SHP77 (cell line): ENCODE measurements around the gene ZDHHC11B.
"Not testable (repeated sequence)": the region's sequence is repeated elsewhere in the genome, so short reads cannot be mapped to it uniquely, and the experiment has no call there.

Experiments
- DNase-seq, 2 experiments: peaks; one replicate each; lab custom pipeline; 2025; lab: John Stamatoyannopoulos, UW

ZDHHC11B gene

GRCh38 chr5:752532-753115 lies 31.9 kb downstream of the ZDHHC11B start:
- not testable (repeated sequence) for DNase-seq

- DNase-seq: not testable (repeated sequence)
Measured at GRCh38 chr5:751992-752391, 32.5 kb downstream of the ZDHHC11B start.

DNA sequence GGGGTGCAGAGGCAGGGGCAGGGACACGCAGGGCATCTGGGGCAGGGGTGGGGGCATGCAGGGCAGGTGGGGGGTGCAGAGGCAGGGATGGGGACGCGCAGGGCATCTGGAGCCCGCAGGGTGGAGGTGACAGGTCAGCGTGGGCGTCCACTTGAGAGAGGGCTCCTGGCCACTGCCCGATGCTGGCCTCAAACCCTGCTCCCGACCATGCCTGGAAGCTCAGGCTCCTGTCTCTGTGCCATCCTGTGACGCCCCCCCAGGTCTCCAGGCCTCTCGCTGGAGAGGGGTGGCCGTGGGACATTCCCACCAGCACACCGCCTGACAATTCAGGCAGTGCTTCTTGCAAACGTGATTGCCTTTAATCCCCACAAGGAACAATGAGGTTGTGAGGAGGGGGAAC lies 33.0 kb downstream of the ZDHHC11B start:
- no peak for DNase-seq

DNA sequence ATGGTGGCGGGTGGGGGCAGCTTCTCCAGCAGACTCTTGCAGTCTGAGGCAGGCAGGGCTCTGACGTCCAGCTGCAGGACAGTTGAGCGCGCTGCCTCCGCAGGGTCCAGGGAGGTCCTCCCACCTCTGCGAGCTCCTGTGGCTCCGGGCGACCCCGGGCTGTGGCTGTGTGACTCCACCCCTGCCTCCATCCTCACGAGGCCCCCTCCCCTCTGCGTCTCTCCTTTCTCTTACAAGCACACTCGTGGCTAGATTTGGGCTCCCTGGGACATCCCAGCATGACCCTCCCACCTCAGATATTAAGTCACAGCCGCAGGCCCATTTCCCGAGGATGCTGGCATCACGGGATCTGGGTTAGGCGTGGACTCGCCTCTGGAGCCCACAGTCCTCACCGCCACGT lies 34.3 kb downstream of the ZDHHC11B start:
- DNase-seq: not testable (repeated sequence)

GRCh38 chr5:749101-749670 lies 35.3 kb downstream of the ZDHHC11B start:
- DNase-seq: no peak

DNA sequence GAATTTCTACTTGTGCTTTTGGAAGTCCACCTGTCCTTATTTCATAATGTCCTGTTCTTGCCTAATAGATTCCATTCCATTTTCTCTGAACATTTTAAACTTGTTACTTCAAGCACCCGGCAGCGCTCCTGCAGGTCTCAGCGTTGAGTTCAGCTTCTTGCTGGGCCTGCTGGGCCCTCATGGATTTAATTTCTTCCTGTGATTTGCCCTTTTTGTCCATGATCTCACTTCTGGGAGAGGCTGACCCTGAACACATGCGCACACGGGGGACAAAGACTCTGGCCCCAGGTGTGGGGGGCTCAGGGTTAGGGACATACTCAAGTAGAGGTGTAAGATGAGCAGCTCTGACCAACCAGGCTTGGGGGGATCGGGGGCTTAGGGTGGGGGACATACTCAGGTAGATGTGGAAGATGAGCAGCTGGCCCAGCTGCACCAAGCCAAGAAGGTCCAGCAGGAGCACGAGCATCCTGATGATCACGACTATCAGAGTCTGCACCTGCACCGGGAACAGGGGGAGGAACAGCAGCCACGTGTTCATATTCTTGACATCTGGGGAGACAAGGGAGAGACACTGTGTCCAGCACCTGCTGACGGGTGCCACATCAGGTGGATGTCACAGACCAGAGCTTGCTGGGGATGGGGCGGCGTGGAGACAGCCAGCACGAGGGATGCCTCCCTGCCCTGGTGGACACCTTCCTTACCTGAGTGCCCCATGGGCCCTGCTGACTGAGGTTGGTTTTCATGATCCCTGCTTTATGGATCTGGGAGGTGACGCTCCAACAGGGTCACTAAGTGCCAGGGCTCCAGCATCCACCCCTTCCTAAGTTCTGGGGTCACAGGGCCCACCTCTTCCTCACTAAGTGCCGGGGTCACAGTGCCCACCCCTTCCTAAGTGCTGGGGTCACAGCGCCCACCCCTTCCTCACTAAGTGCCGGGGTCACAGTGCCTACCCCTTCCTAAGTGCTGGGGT lies 36.2 kb downstream of the ZDHHC11B start:
- DNase-seq: not testable (repeated sequence)

DNA sequence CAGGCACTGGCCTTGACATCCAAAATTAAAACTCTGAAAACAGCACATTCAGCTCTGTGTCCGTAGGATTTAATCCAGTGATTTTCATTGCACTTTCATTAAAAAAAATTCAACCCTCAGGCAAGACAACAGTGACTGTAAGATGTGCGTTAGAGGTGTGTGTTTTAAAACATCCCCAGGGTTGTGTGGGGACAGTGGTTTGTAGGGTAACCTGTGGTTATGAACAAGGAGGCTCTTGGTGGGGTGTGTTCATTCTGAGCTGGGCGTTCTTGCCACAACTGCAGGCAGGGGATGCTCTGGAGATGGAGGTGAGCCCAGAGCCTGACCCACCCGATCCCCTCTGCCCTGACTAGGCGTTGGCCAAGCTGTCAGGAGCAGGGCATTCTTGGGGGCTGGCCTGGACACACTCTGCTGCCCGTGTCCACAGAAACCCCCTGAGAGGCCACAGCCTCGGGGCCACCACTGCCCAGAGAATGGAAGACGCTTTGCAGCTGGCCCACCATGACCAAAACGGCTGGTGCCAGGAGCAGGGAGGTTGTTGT lies 37.2 kb downstream of the ZDHHC11B start:
- not testable (repeated sequence) for DNase-seq

DNA sequence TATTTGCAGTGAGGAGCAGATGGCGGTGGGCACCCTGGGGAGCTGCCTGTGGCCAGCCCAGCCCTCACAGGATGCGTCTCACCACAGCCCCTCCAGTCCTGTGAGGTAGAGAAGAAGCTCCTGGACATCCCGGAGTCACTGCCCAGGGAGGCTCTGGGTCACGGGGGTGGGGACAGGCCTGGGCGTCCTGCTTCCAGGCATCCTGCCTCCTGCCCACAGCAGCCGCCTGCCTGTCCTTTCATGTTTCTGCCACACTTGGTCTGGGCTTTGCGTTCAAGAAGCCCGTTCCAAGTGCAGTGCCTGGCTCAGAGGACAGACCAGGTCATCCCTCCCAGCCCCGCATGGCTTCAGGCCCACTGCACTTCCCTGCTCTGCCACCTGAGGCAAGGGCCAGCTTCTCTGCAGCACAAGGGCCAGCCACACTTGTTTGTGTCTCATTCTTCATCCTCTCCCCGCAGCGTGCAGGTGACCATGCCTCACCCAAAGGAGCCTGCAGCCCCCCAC lies 38.2 kb downstream of the ZDHHC11B start:
- no peak for DNase-seq

DNA sequence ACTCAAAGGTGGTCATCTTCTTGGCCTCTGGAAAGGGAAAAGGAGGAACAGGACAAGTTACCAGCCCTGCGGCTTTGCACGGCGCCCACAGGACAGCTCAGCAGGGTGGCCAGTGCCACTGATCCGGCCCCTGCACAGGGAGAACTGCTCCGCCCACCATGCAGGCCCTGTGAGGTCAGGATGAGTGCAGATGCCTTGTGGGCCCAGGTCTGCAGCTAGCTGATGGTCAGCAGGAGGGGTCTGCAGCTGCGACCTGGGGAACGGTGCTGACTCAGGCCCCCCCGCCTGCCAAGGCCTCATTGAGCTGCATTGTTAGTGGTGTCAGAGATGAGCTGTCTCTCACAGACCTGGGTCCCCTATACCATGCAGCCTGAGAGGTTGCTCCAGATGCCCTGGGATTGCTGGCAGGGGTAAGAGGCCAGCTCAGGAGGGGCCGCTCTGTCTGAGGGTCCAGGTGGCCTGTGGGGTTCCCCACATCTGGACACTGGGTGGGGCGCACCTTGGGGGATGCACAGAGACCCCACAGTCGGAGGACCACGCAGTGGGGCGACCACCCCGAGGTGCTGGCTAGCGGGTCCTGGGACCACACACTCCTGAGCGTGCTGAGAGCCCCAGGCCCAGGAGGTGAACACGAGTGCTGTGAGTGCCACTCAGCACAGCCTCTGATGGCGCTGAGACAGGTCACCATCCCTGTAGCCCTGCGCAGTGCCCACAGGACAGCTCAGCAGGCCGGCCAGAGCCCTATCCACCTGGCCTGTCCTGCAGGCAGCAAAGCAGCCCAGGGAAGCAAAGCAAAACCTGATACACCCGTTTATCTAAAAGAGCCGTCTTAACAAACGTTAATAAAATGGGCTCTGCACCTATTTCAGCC lies 39.0 kb downstream of the ZDHHC11B start:
- DNase-seq: not testable (repeated sequence)

- DNase-seq: not testable (repeated sequence)
Measured at GRCh38 chr5:743696-744404, 40.7 kb downstream of the ZDHHC11B start.

- DNase-seq: not testable (repeated sequence)
Measured at GRCh38 chr5:742276-742675, 42.3 kb downstream of the ZDHHC11B start.

DNA sequence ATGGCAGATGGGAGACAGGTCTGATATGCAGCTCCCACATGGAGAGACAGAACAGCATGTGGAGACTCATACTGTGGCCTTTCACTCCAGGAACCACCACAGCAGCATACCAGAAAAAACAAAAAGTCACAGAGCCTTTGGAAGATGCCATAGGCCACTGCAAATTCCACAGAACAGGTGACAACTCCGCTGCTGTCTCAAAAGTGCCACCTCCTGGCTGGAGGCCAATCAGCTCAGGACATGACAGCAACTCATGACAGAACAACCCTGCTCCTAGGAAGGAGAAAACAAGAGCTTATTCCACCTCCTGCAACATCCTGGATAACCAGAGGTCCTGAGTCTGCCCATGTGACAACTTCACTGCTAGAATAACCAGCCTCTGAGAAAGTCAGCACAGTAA lies 50.4 kb downstream of the ZDHHC11B start:
- DNase-seq: not testable (repeated sequence)

- not testable (repeated sequence) for DNase-seq
Measured at GRCh38 chr5:732754-733454, 51.6 kb downstream of the ZDHHC11B start.

- not testable (repeated sequence) for DNase-seq
Measured at GRCh38 chr5:729225-729624, 55.3 kb downstream of the ZDHHC11B start.

- not testable (repeated sequence) for DNase-seq
Measured at GRCh38 chr5:727087-727486, 57.4 kb downstream of the ZDHHC11B start.

DNA sequence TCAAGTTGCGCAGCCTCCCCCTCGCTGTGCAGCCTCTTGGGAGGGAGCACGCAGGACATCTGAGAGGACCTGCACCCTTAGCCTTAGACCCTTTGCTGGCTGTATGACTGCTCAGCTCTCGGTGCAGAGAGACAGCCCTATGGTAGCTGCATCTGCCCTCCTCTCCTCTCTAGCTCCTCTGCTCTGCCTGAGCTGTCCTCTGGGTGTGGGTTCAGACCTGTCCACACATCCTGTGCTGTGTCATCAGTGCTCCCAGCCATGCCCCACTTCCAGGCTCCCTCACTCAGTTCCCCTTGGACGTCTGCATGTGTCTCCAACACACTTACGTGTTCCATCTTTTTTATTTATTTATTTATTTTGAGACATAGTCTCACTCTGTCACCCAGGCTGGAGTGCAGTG lies 60.7 kb downstream of the ZDHHC11B start:
- DNase-seq: not testable (repeated sequence)

DNA sequence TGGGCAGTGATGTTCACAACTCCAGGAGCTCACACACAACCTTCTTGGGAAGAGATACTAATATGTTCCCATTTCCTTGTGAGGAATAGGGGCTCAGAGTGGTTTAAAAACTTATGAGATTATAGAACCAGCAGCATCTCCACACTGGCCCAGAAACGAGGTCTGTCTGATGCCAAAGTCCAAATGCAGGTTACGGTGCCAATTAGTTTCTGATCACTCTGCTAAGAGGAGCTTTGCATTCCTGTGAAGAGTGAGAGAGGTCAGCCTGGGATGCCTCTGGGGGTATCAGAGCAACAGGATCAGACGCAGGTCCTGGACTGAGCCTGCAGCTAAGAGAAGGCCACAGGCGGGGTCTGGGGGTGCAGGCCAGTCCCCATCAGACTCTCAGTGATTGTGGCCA lies 61.2 kb downstream of the ZDHHC11B start:
- not testable (repeated sequence) for DNase-seq

- DNase-seq: not testable (repeated sequence)
Measured at GRCh38 chr5:719379-719778, 65.2 kb downstream of the ZDHHC11B start.

- DNase-seq: no peak
Measured at GRCh38 chr5:717143-717542, 67.4 kb downstream of the ZDHHC11B start.

DNA sequence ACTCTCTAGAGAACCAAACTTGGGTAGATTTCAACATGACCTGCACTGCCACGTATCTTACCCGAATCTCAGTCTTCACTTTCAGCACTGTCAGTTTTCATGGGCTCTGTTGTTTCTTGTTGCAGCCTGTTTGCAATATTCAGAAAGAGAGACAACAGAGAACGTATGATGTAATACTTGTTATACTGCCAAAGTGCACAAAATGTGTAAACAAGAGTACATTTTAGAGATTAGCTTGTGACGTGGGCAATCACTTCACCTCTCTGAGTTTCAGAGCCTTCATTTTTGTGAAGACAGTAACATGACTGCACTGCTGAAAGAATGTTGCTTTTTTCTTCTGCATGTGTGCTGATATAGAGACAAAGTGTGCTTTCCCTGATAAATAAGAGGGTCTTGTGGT lies 67.8 kb downstream of the ZDHHC11B start:
- DNase-seq: not testable (repeated sequence)
